ENCODE data around the gene KIAA1755. TPM values are rescaled to one million over a fixed set of nuclear protein-coding genes. Genes with fewer than 3 reads are reported as not detected.

Gene KIAA1755, protein sequence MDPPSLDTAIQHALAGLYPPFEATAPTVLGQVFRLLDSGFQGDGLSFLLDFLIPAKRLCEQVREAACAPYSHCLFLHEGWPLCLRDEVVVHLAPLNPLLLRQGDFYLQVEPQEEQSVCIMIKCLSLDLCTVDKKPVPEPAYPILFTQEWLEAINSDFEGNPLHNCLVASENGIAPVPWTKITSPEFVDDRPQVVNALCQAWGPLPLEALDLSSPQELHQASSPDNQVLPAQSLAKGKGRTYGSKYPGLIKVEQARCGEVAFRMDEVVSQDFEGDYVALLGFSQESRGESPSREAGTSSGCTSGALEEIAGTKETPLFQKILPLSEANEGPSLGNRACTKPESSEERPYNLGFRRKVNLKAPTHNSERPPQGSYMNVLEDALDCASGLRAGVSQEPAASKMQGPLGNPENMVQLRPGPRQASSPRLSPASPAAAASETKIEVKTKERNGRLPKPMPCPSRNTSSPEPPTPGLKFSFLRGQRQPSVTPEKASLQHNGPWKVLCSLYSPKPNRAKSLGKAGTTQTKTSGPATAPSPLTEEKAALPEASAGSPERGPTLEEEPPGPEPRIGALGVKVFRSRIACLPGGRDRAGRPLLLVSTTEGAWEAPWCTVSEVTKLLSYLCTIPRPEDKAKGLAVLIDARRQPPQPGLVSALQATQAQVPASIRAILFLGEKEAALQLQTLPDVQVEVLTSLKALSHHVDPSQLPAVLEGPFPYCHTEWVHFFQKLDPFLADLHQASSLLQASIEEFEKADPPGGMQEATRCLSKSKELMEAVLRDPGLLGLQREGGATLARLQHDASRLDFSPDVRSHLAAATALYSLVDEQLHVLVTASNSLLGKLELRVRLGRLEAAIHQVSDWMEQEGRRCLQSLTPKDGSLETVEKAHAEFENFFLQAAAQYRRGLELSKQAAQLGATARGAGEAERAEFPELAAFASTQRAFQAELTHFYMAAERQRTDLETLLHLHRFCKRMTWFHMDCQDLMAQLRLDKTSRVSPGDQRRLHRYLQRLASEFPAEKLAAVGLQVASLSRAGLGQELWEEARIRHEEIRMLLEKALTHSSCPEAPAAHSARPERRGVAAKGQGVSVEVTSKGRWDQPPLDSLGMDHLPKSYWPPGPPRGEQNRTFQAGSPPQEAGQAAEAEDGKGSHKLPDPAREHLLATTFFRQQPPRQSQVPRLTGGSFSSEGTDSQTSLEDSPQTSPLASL
- 0.20 TPM in 1 of 2 replicates, not detected in the other for total RNA-seq (2014; rRNA removed; shearing (Covaris generic); ENCODE audit: low replicate concordance)

DNA sequence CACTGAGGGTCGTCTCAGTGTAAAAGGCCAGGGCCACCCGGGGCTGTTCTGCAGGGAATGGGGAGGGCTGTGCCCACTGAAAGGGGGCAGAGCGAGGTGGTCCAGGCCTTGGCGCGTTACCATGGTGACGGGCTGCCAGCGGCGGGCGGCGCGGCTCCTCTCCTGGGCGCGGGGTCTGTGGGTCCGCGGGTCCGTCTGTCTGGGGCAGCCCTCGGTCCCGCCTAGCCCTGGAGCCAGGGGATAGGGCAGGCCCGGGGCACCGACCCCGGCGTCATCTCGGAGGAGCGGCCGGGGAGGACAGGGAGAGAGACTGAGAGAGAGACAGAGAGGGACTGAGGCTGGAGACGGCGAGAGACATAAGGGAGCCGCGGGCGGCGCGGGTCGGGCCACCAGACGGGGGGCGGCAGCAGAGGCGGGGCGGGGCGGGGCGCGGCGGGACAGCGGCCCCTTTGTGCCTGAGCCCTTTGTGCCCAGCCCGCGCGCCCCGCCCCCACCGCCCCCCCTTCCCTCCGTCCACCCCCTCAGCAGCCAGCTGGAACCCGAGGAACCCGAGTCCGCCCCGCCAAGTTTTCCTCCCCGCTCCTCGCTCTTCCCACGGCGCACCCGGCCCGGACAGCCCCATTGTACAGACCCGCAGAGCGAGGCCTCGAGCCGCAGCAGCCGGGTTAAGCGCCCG lies at the start of gene KIAA1755:
Gene KIAA1755 (minus strand): TSS at position 358 of the 676 bp plus-strand sequence. CDS start 235 bp downstream, at position 123.
- in situ Hi-C loops (cut with HindIII; ENCODE audit: low pct_unique_long_range_greater_than_20kb, low sequenced_read_pairs): no loop called here
- no peak for DNase-seq (ENCODE audit: low read depth)

DNA sequence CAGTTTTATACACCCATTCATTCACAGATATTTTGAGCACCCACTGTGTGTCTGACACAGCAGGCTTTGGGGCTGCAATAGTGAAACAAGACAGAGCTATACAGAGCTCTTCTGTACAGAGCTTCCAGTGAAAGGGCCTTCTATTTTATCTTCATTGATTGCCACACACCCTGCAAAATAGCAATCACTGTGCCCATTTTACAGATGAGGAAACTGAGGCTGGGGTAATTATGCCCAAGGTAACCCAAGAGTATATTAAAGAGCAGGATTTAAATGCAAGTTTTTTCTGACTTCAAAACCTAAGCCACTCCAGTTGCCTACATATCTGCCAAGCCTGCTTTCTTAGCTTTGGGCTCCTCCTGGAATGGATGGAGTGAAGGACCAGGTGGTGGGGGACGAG lies 47.9 kb upstream of the KIAA1755 start:
- DNase-seq (ENCODE audit: low read depth): no peak
- in situ Hi-C loops (cut with HindIII; ENCODE audit: low pct_unique_long_range_greater_than_20kb, low sequenced_read_pairs): no loop called here

DNA sequence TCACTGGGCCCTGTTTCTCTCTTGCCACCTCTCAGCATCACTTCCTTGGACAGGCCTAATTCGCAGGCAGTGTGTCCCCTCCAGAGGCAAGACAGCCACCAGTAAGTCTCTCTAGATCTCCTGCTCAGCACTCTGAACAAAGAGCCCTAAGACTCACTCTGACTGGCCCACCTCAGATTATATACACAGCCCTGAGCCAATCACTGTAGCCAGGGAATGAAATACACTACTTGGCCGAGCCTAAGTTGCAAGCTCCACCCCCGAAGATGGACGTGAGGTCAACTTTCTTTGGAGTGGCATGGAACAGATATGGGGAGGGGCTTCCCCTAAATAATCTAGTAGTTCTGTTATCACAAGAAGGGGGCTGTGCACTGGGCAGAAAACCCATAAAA lies 47.5 kb upstream of the KIAA1755 start:
- in situ Hi-C loops (cut with HindIII; ENCODE audit: low pct_unique_long_range_greater_than_20kb, low sequenced_read_pairs): no loop called here
- no peak for DNase-seq (ENCODE audit: low read depth)

DNA sequence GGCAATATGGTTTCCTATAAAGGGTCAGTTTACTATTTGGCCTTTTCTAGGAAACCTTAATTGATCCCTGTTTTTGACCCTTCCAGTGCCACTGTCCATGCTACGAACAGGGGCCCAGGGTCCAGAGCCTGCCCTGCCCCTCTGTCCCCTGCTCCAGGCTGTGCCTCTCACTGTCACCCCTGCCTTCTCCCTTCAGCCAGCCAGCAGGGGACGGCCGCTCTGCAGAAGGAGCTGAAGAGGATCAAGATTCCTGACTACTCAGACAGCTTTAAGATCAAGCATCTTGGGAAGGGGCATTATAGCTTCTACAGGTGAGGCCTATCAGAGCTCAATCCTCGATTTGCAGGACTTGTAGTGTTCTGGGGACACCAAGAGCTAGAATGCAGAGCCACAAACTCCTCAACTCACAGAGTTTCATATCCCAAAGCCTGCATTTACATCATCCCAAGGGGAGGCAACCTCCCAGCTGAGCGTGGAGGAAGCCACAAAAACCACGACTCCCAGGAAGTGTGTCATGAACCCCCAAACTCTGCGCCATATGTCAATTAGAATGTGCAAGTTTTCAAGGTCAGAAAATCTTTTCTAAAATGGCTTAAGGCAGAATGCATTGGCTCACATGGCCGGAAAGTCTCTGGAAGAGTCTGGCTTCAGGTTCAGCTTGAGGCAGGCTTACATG lies 47.0 kb upstream of the KIAA1755 start:
- in situ Hi-C loops (cut with HindIII; ENCODE audit: low pct_unique_long_range_greater_than_20kb, low sequenced_read_pairs): no loop called here
- no peak for DNase-seq (ENCODE audit: low read depth)

DNA sequence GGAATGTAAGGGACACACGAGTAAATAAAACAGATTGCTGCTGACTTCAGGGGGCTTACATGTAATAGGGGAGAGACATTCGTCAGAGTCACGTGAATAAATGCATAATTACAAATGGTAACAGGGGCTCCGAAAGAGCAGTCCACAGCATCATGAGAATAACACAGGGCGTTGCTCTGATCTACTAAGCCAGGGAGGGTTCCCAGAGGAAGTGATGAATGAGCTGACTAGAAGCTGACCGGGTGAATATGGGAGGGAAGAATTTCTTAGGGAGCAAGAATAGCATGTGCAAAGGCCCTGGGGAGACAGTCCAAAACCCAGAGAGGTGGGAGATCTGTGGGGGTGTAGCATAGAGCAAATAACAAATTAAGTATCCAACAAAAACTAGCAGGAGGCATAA lies 45.8 kb upstream of the KIAA1755 start:
- in situ Hi-C loops (cut with HindIII; ENCODE audit: low pct_unique_long_range_greater_than_20kb, low sequenced_read_pairs): no loop called here
- DNase-seq (ENCODE audit: low read depth): no peak

DNA sequence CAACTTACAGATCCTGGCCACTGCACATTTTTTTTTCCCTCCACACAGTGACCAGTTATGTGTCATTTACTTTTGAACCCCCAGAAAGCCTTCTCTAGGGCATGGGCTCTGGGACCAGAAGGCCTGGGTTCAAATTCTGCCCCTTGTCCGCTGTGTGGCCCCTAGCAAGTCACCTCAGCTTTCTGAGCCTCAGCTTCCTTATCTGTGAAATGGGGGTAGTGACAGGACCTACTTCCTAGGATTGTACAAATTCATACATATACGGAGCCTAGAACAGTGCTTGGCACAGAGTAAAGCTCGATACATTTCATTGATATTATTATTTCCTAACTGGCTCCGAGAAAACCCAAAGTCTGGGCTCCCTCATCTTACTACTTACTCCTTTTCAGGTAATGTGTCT lies 45.0 kb upstream of the KIAA1755 start:
- DNase-seq (ENCODE audit: low read depth): no peak
- in situ Hi-C loops (cut with HindIII; ENCODE audit: low pct_unique_long_range_greater_than_20kb, low sequenced_read_pairs): no loop called here

DNA sequence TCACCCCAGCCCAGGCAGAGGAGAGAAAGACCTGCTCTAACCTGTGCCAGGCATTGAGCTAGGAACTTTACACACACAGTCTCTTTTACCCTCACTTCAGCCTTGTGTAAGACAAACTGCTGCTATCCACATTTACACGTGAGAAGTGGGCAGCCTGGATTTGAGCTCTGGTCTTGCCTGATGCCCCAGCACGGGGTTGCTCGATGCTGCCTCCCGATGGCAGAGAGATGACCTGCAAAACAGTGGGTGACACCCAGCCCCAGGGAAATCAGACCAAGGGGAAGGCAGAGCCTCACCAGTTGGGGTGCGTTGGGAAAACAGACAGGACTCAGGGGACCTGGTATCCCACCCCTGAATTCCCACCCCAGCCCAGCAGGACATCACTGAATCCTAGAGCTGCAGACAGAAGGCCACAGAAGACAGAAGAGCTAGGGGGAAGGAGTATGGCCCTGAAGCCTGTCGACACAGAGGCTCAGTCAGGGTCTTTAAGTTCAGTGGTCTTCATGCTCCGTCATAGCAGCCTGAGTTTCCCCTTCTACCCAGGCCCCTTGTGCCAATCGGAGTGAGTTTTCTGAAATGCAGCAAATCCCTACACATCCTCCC lies 44.4 kb upstream of the KIAA1755 start:
- in situ Hi-C loops (cut with HindIII; ENCODE audit: low pct_unique_long_range_greater_than_20kb, low sequenced_read_pairs): no loop called here
- no peak for DNase-seq (ENCODE audit: low read depth)

DNA sequence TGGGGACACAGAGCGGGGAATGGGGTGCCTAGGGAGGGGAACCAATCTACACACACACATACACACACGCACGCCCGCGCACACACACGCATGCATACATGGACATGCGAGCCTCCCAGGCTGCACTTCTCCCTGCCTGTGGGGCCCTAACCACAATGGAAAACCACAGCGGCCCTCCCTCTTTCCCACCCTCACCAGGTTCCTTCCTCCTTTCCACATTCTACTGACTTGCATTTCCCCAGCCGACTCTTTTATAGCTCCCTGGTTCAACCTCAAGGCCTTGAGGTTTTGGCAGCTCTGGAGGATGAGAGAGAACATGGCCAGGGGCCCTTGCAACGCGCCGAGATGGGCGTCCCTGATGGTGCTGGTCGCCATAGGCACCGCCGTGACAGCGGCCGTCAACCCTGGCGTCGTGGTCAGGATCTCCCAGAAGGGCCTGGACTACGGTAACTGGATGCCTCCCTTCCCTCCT lies 43.4 kb upstream of the KIAA1755 start, which contains the start of gene BPI:
Gene BPI (plus strand): TSS at position 249 of the 472 bp plus-strand sequence. CDS start 68 bp downstream, at position 317.
- no peak for DNase-seq (ENCODE audit: low read depth)
- in situ Hi-C loops (cut with HindIII; ENCODE audit: low pct_unique_long_range_greater_than_20kb, low sequenced_read_pairs): no loop called here

DNA sequence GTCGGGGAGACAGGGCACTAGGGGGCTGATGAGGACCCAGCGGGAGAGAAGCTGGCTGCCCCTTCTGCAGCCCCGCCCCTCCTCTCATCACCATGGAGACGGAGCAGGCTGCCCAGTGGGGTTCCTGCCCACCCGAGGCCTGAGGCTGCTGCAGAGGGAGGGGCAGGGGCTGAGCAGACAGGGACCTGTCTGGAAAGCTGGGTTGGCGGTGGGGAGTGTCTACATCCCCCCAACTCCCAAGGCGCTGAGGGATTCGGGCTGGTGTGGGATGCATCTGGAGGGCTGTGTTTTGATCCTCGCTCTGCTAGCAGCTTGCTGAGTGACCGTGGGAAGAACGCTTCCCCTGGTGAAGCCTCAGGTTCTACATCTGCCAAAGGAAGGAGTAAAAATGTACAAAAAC lies 42.3 kb upstream of the KIAA1755 start:
- no peak for DNase-seq (ENCODE audit: low read depth)
- in situ Hi-C loops (cut with HindIII; ENCODE audit: low pct_unique_long_range_greater_than_20kb, low sequenced_read_pairs): no loop called here

DNA sequence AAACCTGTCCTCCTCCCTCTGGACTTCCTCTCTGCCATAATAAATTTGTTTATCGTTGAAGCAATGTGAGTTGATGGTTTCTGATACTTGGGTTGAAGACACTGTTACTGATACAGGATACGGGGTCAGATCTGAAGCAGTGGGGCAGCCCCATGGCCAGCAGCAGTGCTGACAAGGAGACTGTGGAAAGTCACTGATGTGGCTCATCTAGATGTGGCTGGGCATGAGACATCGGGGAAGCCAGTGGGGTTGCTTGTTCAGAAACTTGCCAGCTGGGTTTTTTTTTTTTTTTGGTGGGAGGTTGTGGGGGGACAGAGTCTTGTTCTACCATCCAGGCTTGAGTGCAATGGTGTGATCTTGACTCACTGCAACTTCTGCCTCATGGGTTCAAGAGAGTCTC lies 40.8 kb upstream of the KIAA1755 start:
- in situ Hi-C loops (cut with HindIII; ENCODE audit: low pct_unique_long_range_greater_than_20kb, low sequenced_read_pairs): no loop called here
- DNase-seq (ENCODE audit: low read depth): no peak

DNA sequence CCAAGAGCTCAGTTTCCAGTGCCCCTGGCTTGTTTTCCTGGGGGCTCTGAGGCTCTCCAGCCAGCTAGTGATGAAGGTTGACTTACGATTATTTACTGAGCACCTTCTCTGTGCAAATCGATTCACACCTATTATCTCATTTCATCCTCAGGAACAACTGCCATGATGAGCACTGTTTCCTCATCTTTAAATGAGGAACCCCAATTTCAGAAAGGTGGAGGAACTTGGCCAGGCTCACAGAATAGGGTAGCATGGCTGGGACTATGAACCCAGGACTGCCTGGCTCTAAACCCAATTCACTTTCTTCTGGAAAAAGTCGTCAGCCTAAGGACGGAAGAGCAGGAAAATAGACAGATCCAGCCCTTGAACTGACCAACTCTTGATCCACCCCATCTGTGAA lies 39.9 kb upstream of the KIAA1755 start:
- no peak for DNase-seq (ENCODE audit: low read depth)
- in situ Hi-C loops (cut with HindIII; ENCODE audit: low pct_unique_long_range_greater_than_20kb, low sequenced_read_pairs): no loop called here

DNA sequence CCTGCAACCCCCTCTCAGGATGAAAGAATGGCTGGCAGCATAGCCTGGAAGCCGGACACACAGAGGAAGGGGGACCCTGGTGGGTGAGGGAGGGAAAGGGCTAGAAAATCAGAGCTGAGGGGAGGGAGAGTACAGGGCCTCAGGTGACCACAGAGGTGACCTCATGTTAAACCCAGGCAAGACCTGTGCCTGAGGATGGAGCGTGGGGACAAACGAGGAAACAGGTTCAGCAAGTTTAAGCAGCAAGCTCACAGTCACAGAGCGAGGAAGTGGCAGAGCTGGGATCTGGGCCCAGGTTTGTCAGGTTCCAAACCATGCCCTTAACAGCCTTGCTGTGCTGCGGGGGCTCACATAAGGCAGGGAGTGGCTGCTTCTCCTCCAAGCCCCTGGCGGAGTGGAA lies 39.4 kb upstream of the KIAA1755 start:
- in situ Hi-C loops (cut with HindIII; ENCODE audit: low pct_unique_long_range_greater_than_20kb, low sequenced_read_pairs): no loop called here
- DNase-seq (ENCODE audit: low read depth): no peak

DNA sequence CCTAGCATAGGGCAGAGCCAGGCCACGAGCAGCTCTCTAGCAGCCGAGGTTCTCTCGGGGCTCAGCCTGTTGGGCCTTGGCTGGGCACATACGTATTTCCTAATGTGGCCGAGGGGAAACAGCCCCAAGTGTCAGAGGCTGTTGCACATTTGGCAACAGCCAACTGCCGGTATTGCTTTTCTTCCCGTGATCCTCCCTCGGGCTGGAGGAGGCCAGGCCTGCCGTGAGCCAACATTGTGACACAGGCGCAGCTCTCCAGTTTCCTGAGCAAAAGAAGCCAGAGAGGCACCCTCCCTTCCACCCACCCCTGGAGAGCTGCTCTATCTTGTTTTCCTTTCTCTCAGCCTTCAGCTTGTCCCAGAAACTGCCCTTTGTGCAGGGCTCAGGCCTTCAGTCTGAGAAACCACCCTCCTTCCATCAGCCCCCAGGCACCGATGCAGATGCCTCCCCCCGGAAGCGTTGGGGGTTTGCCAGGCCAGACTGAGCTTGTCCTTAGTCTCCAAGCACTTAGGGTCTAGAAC lies 38.3 kb upstream of the KIAA1755 start:
- in situ Hi-C loops (cut with HindIII; ENCODE audit: low pct_unique_long_range_greater_than_20kb, low sequenced_read_pairs): no loop called here
- DNase-seq (ENCODE audit: low read depth): no peak

DNA sequence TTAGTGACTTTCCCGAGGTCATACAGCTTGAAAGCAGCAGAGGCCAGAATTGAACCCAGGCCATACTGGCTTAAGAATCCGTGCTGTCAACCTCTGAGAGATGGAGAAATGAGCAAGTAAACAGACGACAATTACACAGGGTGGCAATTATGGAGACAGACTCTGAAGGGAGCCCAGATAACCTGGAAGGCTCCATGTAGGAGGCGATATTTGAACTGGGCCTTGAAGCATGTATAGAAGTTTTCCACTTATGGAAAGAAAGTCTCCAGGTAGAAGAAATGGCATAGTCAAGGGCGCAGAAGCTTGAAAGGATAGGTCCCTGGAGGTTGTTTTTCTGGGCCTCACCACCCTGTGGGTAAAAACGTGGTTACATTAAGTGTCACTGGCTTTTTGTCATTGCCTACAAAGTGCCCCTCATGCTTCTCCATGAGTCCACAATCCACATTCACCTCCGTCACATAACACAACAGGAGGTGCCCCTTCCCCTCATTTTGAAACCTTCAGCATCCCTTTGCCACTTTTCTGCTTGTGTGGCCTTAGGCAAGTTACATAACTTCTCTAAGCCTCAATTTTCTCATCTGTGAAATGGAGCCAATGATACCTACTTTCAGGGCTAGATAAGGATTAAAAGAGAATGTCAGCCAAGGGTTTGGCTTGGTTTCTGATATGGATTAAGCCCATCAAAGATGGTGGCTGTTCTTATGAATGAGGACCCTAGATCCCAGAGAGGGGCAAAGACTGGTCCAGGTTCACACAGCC lies 37.6 kb upstream of the KIAA1755 start:
- DNase-seq (ENCODE audit: low read depth): no peak
- in situ Hi-C loops (cut with HindIII; ENCODE audit: low pct_unique_long_range_greater_than_20kb, low sequenced_read_pairs): no loop called here

DNA sequence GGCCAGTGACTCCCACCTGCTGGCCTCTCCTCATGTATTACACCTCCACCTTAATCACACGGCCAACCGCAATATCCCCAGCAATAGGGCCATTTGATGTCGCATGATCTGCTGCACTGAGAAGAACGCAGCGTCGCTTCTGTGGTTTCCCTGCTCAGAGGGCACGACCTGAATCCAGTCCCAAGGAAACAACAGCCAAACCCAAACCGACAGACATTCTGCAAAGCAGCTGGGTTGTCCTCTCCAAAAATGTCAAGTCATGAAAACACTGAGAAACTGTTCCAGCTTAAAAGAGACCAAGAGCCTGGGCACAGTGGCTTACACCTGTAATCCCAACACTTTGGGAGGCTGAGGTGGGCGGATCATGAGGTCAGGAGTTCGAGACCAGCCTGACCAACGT lies 35.9 kb upstream of the KIAA1755 start:
- in situ Hi-C loops (cut with HindIII; ENCODE audit: low pct_unique_long_range_greater_than_20kb, low sequenced_read_pairs): no loop called here
- DNase-seq (ENCODE audit: low read depth): no peak

DNA sequence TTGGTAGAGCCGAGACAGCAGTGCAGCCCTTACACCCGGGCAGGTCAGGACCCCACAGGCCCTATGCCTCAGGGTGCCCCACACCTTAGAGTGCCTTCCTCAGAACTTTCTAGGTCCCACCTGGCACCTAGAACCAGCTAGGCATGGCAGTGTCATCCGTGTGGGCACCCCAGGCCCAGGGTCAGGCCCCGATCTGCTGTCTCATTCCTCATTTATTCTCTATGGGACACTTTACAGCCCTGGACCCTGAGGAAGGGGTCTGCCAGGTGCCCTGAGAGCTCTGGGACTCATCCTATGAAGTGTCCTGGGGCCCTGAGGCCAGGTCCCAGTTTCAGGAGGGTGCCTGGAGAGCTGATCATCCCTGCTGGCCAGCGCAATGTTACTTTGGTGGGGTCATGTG lies 35.3 kb upstream of the KIAA1755 start:
- in situ Hi-C loops (cut with HindIII; ENCODE audit: low pct_unique_long_range_greater_than_20kb, low sequenced_read_pairs): no loop called here
- DNase-seq (ENCODE audit: low read depth): no peak
